NAMALWA (cell line): ENCODE data around the gene CASP10.
"Not testable (repeated sequence)": the region's sequence is repeated elsewhere in the genome, so short reads cannot be mapped to it uniquely, and the experiment has no call there.

Experiments used
- DNase-seq: peaks from one replicate; pipeline ENCODE4 v3.0.0-alpha.2; 2015; ENCODE audit warnings: low spot score

CASP10 gene

GRCh38 chr2:201154615-201155399 lies 28.1 kb upstream of the CASP10 start:
- no peak for DNase-seq

- DNase-seq, result no peak
Observed at GRCh38 chr2:201156036-201156435, 26.9 kb upstream of the CASP10 start.

GRCh38 chr2:201156640-201157039 lies 26.3 kb upstream of the CASP10 start:
- no peak for DNase-seq

GRCh38 chr2:201157694-201158093 lies 25.2 kb upstream of the CASP10 start:
- DNase-seq, result no peak

GRCh38 chr2:201158111-201158929 lies 24.6 kb upstream of the CASP10 start:
- DNase-seq, result peak; percentile 92

GRCh38 chr2:201164166-201164565 lies 18.8 kb upstream of the CASP10 start:
- DNase-seq, result no peak

- DNase-seq, result no peak
Observed at GRCh38 chr2:201167546-201167945, 15.4 kb upstream of the CASP10 start.

GRCh38 chr2:201168496-201168895 lies 14.4 kb upstream of the CASP10 start:
- peak; percentile 42 for DNase-seq

- no peak for DNase-seq
Observed at GRCh38 chr2:201171259-201171814, 11.6 kb upstream of the CASP10 start.

GRCh38 chr2:201172279-201172678 lies 10.7 kb upstream of the CASP10 start:
- no peak for DNase-seq

GRCh38 chr2:201174687-201175086 lies 8.3 kb upstream of the CASP10 start:
- no peak for DNase-seq

- no peak for DNase-seq
Observed at GRCh38 chr2:201176081-201176481, 6.9 kb upstream of the CASP10 start.

GRCh38 chr2:201180010-201180409 lies 2.9 kb upstream of the CASP10 start:
- no peak for DNase-seq

GRCh38 chr2:201183365-201183727 lies 405 bp downstream of the CASP10 start:
- DNase-seq, result no peak

GRCh38 chr2:201183835-201184234 lies 894 bp downstream of the CASP10 start:
- DNase-seq, result not testable (repeated sequence)

- DNase-seq, result not testable (repeated sequence)
Observed at GRCh38 chr2:201184248-201184647, 1.3 kb downstream of the CASP10 start.

- DNase-seq, result no peak
Observed at GRCh38 chr2:201185863-201186262, 2.9 kb downstream of the CASP10 start.

GRCh38 chr2:201186982-201187381 lies 4.0 kb downstream of the CASP10 start:
- DNase-seq, result no peak

- DNase-seq, result no peak
Observed at GRCh38 chr2:201188449-201188848, 5.5 kb downstream of the CASP10 start.

- DNase-seq, result no peak
Observed at GRCh38 chr2:201191132-201191875, 8.4 kb downstream of the CASP10 start.

GRCh38 chr2:201194097-201194496 lies 11.2 kb downstream of the CASP10 start:
- DNase-seq, result peak; percentile 68

- no peak for DNase-seq
Observed at GRCh38 chr2:201195331-201195730, 12.4 kb downstream of the CASP10 start.
